Dermis blood vessel endothelial cell (primary cell): ENCODE measurements around the gene RFWD3. TPM values are rescaled to one million over a fixed set of nuclear protein-coding genes. Genes with fewer than 3 reads are reported as not detected.

Experiments used
- DNase-seq: peaks from one replicate; pipeline ENCODE4 v3.0.0; 2010
- total RNA-seq: library from RNA; depleted of rRNA; stranded (reverse); fragments of >200 nt; gene quantifications from 2 replicates; pipeline ENCODE4 v1.2.3, GENCODE V29; 2014

Gene RFWD3
- total RNA-seq, 1 donor from 2014 or later: 19.4 TPM

- no peak for DNase-seq
Measured at GRCh38 chr16:74622005-74622404, 44.7 kb downstream of the RFWD3 start.

DNA sequence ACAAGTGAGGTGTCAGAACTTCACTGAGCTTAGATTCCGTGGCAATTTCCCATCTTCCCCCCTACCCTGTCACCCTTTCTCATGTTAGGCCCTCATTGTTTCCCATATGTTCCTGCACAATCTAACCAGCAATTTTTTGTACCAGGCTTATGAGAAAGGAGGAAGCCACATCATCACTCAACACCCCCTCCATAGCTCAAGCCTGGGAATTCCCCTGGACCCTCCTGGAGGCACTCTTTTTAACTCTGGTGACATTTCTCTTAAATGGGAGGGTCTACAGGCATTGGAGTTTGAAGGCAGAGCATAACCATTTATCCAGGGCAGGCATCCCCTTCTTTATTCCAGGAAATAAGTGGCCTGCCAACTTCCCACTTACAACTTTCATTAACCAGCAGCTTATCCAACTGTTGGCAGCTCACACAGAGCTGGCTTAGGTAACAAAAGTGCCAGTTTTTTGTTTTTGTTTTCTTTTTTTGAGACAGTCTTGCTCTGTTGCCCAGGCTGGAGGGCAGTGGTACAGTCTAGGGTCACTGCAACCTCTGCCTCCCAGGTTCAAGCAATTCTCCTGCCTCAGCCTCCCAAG is 49.4 kb downstream of the RFWD3 start:
- peak; percentile 49 for DNase-seq

- no peak for DNase-seq
Measured at GRCh38 chr16:74611721-74612120, 55.0 kb downstream of the RFWD3 start.

DNA sequence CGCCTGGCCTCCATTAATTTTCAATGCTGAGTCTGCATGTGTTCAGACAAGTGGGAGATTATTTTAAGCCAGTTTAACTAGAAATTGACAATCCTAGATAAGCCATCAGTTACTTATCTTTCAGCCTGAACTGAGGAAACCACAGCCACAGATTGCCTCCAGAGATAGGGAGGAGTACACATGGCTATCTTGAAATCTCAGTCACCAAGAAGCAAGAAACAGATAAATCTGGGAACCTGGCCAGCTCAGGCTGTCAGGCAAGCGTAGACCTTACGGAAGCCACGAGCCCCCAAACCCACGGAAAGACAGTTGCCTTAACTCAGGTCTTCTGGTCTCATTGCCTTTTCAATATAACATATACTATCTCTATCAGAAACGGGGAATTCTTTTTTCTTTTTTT is 57.7 kb downstream of the RFWD3 start:
- DNase-seq: no peak

DNA sequence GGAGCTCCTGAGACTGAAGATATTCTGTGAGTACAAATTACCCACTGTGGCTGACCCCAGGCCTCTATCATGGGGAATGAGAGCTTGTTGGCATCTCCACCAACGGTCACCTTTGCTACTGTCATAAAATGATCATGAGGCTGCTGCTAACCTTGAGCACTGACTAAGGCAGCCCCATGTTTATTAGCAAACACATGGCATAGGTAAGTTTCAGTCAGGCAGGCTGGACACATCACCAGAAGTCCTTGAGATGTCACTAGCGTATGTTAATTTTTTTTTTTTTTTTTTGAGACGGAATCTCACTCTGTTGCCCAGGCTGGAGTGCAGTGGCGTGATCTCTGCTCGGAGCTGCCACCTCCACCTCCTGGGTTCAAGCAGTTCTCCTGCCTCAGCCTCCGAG is 58.3 kb downstream of the RFWD3 start:
- no peak for DNase-seq

GRCh38 chr16:74607962-74608356 is 58.7 kb downstream of the RFWD3 start:
- no peak for DNase-seq

- DNase-seq: no peak
Measured at GRCh38 chr16:74607310-74607961, 59.2 kb downstream of the RFWD3 start.

- peak; percentile 95 for DNase-seq
Measured at GRCh38 chr16:74606521-74607309, 60.0 kb downstream of the RFWD3 start, which contains the start of gene GLG1. GLG1 (minus strand) TSS chr16:74607114; CDS start chr16:74607094, 20 bp downstream.

- peak; percentile 19 for DNase-seq
Measured at GRCh38 chr16:74605746-74606520, 60.7 kb downstream of the RFWD3 start.

- no peak for DNase-seq
Measured at GRCh38 chr16:74605332-74605731, 61.3 kb downstream of the RFWD3 start.

- DNase-seq: peak; percentile 61
Measured at GRCh38 chr16:74603848-74604247, 62.8 kb downstream of the RFWD3 start.

DNA sequence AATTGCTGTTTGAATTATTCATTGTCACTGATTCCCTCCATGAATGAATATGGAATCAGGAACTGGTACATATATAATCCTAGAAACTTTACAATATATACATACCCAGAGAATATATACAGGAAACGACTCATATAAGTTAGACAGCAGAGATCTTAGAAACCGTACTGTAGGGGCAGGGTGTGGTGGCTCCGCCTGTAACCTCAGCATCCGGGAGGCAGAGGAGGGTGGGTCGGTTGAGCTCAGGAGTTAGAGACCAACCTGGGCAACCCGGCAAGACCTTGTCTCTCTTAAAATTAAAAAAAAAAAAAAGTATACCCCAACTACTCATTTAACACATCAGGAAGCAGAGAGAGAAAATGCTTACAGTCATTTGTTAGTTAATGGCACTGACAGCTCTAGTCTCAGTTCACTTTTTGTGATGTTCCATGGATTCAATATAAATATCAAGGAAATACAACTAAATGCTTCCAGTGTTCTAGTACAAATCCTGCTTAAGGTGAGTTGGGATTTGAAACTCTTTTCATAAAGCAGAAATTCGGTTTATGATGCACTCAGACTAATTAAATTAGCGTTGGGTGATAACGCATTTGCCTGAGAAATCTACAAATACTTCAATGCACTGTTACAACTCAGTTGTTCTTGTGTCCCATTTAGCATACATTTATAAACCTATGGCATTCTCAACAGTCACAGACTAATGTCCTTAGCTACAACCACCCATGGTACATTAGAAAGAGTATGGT is 65.4 kb downstream of the RFWD3 start:
- DNase-seq: no peak

DNA sequence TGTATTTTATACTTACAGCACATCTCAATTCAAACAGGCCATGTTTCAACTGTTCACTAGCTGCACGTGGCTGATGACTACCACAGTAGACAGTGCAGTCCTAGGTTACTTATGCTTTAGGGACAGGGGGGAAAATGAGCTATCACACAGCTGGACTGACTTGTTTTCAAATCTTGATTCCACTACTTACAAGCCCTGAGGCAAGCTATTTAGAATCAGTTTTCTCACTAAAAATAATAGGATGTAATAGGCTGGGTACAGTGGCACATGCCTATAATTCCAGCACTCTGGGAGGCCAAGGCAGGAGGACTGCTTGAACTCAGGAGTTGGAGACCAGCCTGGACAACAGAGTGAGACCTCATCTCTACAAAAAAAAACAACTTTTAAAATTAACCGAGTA is 70.1 kb downstream of the RFWD3 start:
- no peak for DNase-seq

GRCh38 chr16:74592847-74593246 is 73.8 kb downstream of the RFWD3 start:
- DNase-seq: no peak

DNA sequence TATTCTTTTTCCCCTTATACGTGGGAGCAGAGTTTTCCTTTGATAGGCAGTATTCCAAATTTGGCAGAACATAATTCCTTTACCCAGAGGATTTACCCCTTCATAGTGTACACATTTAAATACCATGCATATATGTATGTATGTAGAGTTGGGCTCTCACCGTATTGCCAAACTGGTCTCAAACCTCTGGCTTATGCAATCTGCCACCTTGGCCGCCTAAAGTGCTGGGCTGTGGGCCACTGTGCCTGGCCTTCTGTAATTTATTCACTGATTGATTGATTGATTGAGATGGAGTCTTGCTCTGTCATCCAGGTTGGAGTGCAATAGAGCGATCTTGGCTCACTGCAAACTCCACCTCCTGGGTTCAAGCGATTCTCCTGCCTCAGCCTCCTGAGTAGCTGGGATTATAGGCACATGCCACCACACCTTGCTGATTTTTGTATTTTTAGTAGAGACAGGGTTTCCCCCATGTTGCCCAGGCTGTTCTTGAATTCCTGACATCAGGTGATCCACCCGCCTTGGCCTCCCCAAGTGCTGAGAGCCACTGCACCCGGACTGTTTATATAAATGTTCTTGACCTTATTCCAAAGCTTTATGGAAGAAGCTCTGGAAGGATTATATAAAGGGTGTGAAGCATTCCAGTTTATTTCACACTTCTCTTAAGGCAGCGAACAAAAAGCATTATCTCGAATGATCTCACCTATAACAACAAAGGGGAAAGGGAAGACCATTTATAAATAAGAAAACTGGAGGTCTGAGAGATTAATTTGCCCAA is 74.6 kb downstream of the RFWD3 start:
- no peak for DNase-seq

- DNase-seq: no peak
Measured at GRCh38 chr16:74586948-74587347, 79.7 kb downstream of the RFWD3 start.

DNA sequence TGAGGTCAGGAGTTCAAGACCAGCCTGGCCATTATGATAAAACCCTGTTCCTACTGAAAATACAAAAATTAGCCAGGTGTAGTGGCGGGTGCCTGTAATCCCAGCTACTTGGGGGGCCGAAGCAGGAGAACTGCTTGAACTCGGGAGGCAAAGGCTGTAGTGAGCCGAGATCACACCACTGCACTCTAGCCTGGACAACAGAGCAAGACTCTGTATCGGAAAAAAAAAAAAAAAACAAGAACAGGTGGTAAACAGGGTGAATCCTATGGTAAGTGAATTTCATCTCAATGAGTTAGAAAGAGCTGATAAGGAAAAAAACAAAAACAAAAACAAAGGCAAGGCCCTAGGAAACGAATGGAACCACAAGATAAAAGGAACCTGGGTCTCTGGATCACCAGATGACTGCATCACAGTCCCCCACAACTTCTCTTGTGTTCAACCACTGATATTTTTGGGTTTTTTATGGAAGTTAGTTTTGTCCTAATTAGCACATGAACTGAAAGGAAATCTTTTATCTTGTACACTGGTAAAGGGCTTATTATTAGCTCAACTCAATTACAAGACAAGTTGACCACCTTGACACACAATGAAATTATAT is 80.7 kb downstream of the RFWD3 start:
- DNase-seq: no peak

DNA sequence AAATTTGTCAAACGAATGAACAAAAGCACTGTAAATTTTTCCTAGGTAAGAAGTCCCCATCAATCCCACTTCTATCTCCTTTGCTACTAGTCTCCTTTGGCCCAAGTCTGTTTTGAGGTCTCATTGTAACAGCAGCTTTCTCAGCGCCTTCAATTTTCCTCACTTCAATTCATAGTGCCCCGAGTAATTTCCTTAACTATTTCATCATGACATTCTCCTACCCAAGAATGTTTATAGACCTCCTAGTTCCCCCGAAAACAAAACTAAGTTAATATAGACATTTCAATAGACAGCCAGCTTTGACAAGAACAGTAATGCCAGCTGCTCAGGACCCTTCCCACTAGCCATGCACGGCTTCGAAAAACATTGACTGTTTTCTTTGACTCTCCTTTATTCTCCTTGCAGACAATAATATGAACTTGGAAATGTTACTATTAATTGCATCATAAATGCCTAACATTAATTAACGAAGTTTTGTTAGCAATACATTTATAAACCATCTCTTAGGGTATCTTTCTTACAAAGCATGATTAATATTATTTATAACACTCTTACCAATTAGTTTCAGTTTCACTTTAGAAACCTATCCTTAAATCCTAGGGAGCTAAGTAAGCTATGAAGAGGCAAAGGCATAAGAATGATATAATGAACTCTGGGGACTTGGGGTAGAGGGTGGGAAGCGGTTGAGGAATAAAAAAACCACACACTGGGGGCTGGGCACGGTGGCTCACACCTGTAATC is 82.6 kb downstream of the RFWD3 start:
- DNase-seq: no peak

DNA sequence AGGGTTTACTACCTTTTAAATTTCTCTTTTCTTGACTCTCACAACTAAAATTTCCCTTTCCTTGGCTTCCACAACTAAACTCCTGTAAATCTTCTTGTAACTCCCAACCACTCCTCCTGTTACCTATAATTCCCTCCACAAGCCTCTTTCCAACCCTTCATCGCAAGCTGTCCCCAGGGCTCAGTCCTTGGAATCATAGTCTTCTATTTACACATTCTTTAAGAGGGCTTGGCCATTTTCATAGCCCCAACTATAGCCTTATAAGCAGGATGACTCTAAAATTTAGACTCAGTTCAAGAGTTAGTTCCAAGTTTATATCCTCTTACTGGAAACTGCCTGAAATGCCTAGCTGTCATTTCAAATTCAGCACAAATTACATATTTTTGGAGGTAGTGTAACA is 83.7 kb downstream of the RFWD3 start:
- no peak for DNase-seq

DNA sequence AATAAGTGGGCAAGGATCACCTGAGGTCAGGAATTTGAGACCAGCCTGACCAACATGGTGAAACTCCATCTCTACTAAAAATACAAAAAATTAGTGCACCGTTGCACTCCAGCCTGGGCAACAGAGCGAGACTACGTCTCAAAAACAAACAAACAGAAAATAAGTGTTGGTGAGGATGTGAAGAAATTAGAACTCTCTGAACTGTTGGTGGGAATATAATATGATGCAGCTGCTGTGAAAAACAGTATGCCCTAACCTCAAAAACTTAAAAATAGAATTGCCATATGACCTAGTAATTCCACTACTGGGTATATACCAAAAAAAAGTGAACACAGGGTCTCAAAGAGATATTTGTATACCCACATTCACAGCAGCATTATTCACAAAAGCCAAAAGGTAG is 85.8 kb downstream of the RFWD3 start:
- DNase-seq: no peak
